Left lung (tissue), 10 donors: ENCODE results near the gene TNKS2. TPM values are rescaled to one million over a fixed set of nuclear protein-coding genes. Genes with fewer than 3 reads are reported as not detected.

Experiments used
- ATAC-seq: fragments of 200-7000 bp; cut with Tn5 transposase; one replicate; pipeline ENCODE4 v1.9.1; 2020; ENCODE audit warnings: moderate library complexity
- DNase-seq, 4 donors: peaks; one replicate each; pipeline ENCODE4 v3.0.0-alpha.2; 2013 to 2020
- H3K27ac ChIP-seq, 2 donors: fragments of 200-600 bp; sonication (generic) in 1 of 2; one replicate each; pipeline versions ENCODE4 v1.5.0 to v1.8.0; 2020 to 2021
- H3K27me3 ChIP-seq, 2 donors: fragments of 200-600 bp; sonication (generic) in 1 of 2; one replicate each; pipeline versions ENCODE4 v1.5.0 to v1.8.0; 2020 to 2021
- H3K36me3 ChIP-seq, 2 donors: fragments of 200-600 bp; sonication (generic) in 1 of 2; one replicate each; pipeline versions ENCODE4 v1.5.0 to v1.8.0; 2020 to 2021
- H3K4me1 ChIP-seq, 2 donors: fragments of 200-600 bp; one replicate each; pipeline ENCODE4 v1.8.0; 2021
- H3K4me3 ChIP-seq, 2 donors: fragments of 200-600 bp; sonication (generic) in 1 of 2; one replicate each; pipeline versions ENCODE4 v1.5.0 to v1.8.0; 2020 to 2021; ENCODE audit warnings: mild to moderate bottlenecking in 1 of 2
- H3K9me3 ChIP-seq, 2 donors: fragments of 200-600 bp; sonication (generic) in 1 of 2; one replicate each; pipeline versions ENCODE4 v1.5.0 to v1.8.0; 2020 to 2021
- CTCF ChIP-seq, 2 donors: fragments of 200-600 bp; sonication (generic) in 1 of 2; IDR thresholded peaks; one replicate each; pipeline versions ENCODE4 v1.5.0 to v1.8.0; 2021; ENCODE audit warnings: antibody characterized with exemption in 2 of 2
- intact Hi-C, 2 donors: fragments of 100-400 bp; cut with DNase I; formaldehyde crosslinking; loops; one replicate each; pipeline versions ENCODE4 v1.11.2 to v1.14.2; 2022
- polyA plus RNA-seq, 6 donors: library from polyadenylated mRNA; unstranded; fragments of 120-200 nt; gene quantifications; one replicate each; pipeline ENCODE4 v1.2.1, GENCODE V29; 2013; ENCODE audit not compliant: insufficient read length in 6 of 6
- total RNA-seq, 2 donors: library from RNA; stranded (reverse); fragmentation: NEBNext Ultra II Directional; extraction: Animal tissue kit (Norgen Biotek cat#: 25700); gene quantifications; one replicate each; pipeline ENCODE4 v1.2.1, GENCODE V29; 2021
- donor health status: DM: no; HTN: yes; CAD: no.
- donor health status: DM: no; HTN: no; CAD: no.

TNKS2 gene
- total and polyA plus RNA-seq, 8 donors = 37.1 to 66.0 (median 57.7) TPM

DNA sequence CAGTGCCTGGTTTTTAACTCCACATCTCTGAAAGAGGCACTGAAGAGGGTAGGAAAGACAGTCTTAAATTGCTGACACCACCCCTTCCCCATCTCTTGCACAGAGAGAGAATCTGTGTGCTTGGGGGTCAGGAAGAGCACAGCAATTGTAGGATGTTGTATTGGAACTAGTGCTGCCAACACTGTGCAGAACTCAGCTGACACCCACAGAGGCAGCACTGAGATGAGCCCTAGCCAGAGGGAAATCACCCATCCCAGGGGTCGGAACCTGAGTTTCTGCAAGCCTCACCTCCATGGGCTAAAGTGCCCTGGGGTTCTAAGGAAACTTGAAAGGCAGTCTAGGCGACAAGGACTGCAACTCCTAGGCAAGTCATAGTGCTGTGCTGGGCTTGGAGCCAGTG lies 11.0 kb upstream of the TNKS2 start:
- H3K4me1 ChIP-seq = no peaks in the 10 kb centered on the region
- H3K9me3 ChIP-seq = no peaks in the 10 kb centered on the region
- no peak for TF ChIP-seq CTCF (IDR thresholded peaks at IDR 0.05)
- no peak overlapping the region for H3K4me3 ChIP-seq
- DNase-seq = no peak
- no peak overlapping the region for H3K27ac ChIP-seq
- no peak for ATAC-seq
- H3K36me3 ChIP-seq = no peaks in the 10 kb centered on the region
- no peaks in the 10 kb centered on the region for H3K27me3 ChIP-seq
- intact Hi-C loops = no loop called here

DNA sequence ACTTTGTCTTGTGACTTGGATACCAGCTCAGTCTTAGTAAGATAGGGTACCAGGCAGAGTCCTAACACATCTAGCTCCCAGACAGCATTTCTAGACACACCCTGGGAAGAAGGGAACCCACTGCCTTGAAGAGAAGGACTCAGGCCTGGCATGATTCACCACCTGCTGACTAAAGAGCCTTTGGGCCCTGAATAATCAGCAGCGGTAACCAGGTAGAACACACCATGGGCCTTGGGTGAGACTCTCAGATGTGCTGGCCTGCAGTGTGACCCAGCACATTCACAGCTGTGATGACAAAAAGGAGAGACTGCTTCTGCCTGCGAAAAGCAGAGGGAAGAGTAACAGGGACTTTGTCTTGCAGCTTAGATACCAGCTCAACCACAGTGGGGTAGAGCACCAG lies 10.4 kb upstream of the TNKS2 start:
- intact Hi-C loops = no loop called here
- ATAC-seq (no peak), DNase-seq (no peak)
- H3K36me3 ChIP-seq = no peaks in the 10 kb centered on the region
- H3K27ac ChIP-seq = no peak overlapping the region
- no peaks in the 10 kb centered on the region for H3K9me3 ChIP-seq
- H3K27me3 ChIP-seq = no peaks in the 10 kb centered on the region
- H3K4me1 ChIP-seq = no peaks in the 10 kb centered on the region
- TF ChIP-seq CTCF (IDR thresholded peaks at IDR 0.05) = no peak
- no peak overlapping the region for H3K4me3 ChIP-seq

GRCh38 chr10:91788527-91788926 lies 9.7 kb upstream of the TNKS2 start:
- H3K4me3 ChIP-seq = no peak overlapping the region
- H3K36me3 ChIP-seq = no peaks in the 10 kb centered on the region
- DNase-seq (no peak), ATAC-seq (no peak)
- H3K27ac ChIP-seq = no peak overlapping the region
- H3K27me3 ChIP-seq = no peaks in the 10 kb centered on the region
- intact Hi-C loops = no loop called here
- H3K9me3 ChIP-seq = no peaks in the 10 kb centered on the region
- H3K4me1 ChIP-seq = no peaks in the 10 kb centered on the region
- TF ChIP-seq CTCF (IDR thresholded peaks at IDR 0.05) = no peak

DNA sequence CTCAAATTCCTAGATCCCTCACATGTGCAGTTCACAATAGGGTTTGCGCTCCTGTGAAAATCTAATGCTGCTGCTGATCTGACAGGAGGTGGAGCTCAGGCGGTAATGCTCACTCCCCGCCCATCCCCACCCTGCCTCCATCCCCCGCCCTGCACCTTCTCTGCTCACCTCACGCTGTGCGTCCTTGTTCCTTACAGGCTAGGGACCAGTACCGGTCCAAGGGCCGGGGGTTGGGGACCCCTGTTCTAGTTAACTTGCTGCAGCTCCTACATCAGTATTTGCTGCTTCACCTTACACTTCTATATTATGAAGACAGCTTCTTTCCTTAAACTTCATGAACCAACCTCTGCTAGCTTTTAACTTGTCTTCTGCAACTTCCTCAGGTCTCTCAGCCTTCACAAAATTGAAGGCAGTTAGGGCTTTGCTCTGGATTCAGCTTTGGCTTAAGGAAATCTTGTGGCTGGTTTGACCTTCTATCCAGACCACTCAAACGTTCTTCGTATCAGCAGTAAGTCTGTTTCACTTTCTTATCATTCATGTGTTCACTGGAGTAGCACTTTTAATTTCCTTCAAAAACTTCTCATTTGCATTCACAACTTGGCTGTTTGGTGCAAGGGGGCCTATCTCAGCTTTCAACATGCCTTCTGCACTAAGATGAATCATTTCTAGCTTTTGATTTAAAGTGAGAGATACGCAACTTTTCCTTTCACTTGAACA lies 1.7 kb upstream of the TNKS2 start:
- H3K27ac ChIP-seq = peak overlapping the region; percentile 71 to 98
- peaks cover 0 to 4% of the 10 kb centered on the region in 2 donors for H3K36me3 ChIP-seq
- H3K9me3 ChIP-seq = no peaks in the 10 kb centered on the region
- ATAC-seq (peak; percentile 60), DNase-seq (peak in 2 of 4 donors; percentile 33 to 57)
- H3K27me3 ChIP-seq = no peaks in the 10 kb centered on the region
- no peak for TF ChIP-seq CTCF (IDR thresholded peaks at IDR 0.05)
- H3K4me3 ChIP-seq = peak overlapping the region; percentile 13 to 96
- intact Hi-C loops = no loop called here
- peaks cover 10 to 43% of the 10 kb centered on the region in 2 donors for H3K4me1 ChIP-seq

DNA sequence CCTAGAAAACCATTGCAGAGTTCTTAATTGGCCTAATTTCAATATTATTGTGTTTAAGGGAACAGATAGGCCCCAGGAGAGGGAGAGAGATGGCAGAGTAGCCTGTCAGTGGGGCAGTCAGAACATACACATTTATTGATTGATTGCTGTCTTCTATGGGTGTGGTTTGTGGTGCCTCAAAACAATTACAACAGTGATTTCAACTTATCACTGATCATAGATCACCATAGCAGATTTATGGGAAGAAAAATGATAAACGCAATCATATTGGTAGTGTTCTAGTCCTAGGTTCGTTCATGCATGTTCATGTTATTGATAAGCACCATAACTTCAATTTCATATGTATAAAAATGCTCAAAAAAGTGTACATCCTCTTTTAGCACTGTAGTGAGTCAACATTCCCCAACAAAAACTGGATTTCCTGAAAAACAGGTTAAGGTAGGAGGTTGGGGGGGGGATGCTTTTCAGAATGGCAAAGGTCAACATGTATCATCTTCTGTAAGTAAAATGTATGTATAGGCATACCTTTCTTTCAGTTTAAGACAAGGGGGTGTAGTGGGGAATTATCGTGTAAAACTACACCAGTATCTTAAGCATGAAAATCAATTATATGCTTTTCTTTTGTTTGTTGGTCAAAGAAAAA lies 1.1 kb upstream of the TNKS2 start:
- Histone ChIP-seq H3K4me1 (peaks cover 10 to 50% of the 10 kb centered on the region in 2 donors), H3K9me3 (no peaks in the 10 kb centered on the region), H3K36me3 (peaks cover 0 to 5% of the 10 kb centered on the region in 2 donors), H3K4me3 (peak overlapping the region; percentile 76 to 96), H3K27ac (peak overlapping the region; percentile 97 to 98), H3K27me3 (no peaks in the 10 kb centered on the region)
- DNase-seq = no peak
- no peak for ATAC-seq
- TF ChIP-seq CTCF (IDR thresholded peaks at IDR 0.05) = no peak
- intact Hi-C loops = no loop called here
